PFSK-1 (cell line): ENCODE measurements around the gene MDFIC2.

Experiments used
- FOXP2 ChIP-seq: optimal IDR thresholded peaks from 2 replicates; pipeline ENCODE3; 2011; ENCODE audit warnings: borderline replicate concordance, control low read depth, inconsistent platforms; ENCODE audit not compliant: insufficient read depth; ENCODE audit errors: extremely low read length, extremely low read depth
- POLR2AphosphoS5 ChIP-seq: IDR thresholded peaks from 2 replicates; pipeline ENCODE4 v1.6.1; 2012; ENCODE audit warnings: low read depth, mild to moderate bottlenecking, control low read depth, low read length, moderate library complexity
- REST ChIP-seq, 2 experiments: IDR thresholded peaks; 2 replicates each; pipeline versions ENCODE4 v1.6.1 to v1.8.0; 2011 to 2012; ENCODE audit warnings: low read depth in 2 of 2, low read length in 2 of 2, control low read depth in 1 of 2, inconsistent platforms in 1 of 2, mild to moderate bottlenecking in 1 of 2, moderate library complexity in 1 of 2; ENCODE audit not compliant: insufficient read depth in 1 of 2
- SIN3A ChIP-seq: IDR thresholded peaks from 2 replicates; pipeline ENCODE4 v1.6.1; 2012; ENCODE audit warnings: mild to moderate bottlenecking, low read length, moderate library complexity, borderline replicate concordance; ENCODE audit not compliant: insufficient read depth
- TAF1 ChIP-seq: IDR thresholded peaks from 2 replicates; pipeline ENCODE4 v1.6.1; 2012; ENCODE audit warnings: low read length, control low read depth, borderline replicate concordance; ENCODE audit not compliant: insufficient read depth

MDFIC2 gene

GRCh38 chr3:70218471-70218870, 94.0 kb downstream of the MDFIC2 start:
- TF ChIP-seq POLR2AphosphoS5 = no peak
- no peak for TF ChIP-seq SIN3A
- no peak for TF ChIP-seq REST (IDR thresholded peaks at IDR 0.05; ENCODE audit: insufficient read depth in 1 of 2, low read depth in 2 of 2, low read length in 2 of 2)
- TF ChIP-seq FOXP2 = no peak
- no peak for TF ChIP-seq TAF1

- TF ChIP-seq TAF1 = no peak
- TF ChIP-seq SIN3A = no peak
- TF ChIP-seq POLR2AphosphoS5 = no peak
Measured at GRCh38 chr3:70201975-70202374, 110.5 kb downstream of the MDFIC2 start.

- TF ChIP-seq POLR2AphosphoS5 (no peak), TAF1 (no peak), FOXP2 (no peak), SIN3A (no peak), REST (IDR thresholded peaks at IDR 0.05; ENCODE audit: insufficient read depth in 1 of 2, low read depth in 2 of 2, low read length in 2 of 2) (no peak)
Measured at GRCh38 chr3:70189884-70190473, 122.5 kb downstream of the MDFIC2 start.

- TF ChIP-seq FOXP2 (no peak), REST (IDR thresholded peaks at IDR 0.05; ENCODE audit: insufficient read depth in 1 of 2, low read depth in 2 of 2, low read length in 2 of 2) (no peak), TAF1 (no peak), POLR2AphosphoS5 (no peak), SIN3A (no peak)
Measured at GRCh38 chr3:70186221-70186620, 126.2 kb downstream of the MDFIC2 start.

- TF ChIP-seq POLR2AphosphoS5 (no peak), FOXP2 (no peak), SIN3A (no peak), REST (IDR thresholded peaks at IDR 0.05; ENCODE audit: insufficient read depth in 1 of 2, low read depth in 2 of 2, low read length in 2 of 2) (no peak), TAF1 (no peak)
Measured at GRCh38 chr3:70185661-70186060, 126.8 kb downstream of the MDFIC2 start.
